Amniotic stem cell (primary cell): Measurements from ENCODE around the gene ASIC3.

ENCODE experiments used
- DNase-seq: peaks from one replicate; lab custom pipeline; 2025; lab: John Stamatoyannopoulos, UW

ASIC3 gene

DNA sequence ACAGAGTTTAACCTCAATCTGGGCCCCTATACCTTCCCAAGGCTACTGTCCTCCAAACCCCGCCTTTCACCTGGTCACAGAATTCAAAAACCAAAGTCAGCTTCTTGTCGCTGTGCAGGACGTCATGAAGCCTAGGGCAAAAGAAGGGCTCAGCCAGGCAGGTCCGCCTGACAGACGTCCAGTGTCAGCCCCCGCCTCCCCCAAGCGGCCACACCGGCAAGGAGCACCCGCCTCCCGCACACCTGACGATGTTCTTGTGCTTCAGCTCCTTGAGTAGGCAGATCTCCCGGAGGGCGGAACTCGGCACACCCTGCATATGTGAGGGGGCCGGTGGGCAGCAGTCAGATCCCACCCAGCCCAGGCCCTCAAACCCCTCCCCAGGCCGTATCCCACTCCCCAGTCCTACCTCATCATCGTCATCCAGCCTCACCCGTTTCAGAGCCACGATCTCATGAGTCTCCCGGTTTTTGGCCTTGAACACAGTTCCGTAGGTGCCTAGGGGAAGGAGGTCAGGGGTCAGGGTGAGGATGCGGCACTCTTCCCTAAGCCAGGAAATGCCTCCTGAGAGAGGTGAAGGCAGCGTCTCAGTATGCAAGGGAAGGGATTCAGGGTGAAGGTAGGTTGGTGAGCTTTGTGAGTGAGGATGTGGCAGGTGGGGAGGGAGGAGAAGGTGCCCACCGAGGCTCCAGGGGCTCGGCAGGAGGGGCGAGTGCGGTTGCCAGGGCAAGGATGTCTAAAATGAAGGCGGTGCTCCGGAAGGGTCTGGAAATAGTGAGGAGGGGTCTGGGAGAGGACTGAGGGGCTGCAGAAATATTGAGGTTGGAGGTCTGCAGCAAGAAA lies 8.6 kb downstream of the ASIC3 start:
- DNase-seq: no peak

DNA sequence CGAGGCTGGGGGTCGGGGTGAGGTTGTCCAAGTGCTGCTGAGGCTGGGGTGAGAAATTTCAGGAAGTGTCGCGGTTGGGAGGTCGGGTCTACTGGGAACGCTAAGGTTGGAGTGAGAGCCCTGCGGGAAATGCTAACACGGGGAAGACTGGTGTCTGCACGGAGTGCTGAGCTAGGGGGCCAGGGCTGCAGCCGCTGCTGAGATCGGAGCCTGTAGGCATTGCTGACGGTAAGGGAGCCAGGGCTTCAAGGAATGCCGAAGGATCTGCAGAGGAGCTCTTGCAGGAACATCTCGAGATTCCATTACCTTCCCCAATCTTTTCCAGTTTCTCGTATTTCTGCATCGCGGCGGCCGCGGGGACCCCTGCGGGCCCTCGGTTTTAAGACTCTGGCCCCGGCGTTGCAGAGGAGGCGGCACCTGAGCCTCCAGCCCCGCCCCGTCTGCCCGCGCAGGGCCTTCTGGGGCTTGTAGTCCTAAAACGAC lies 9.2 kb downstream of the ASIC3 start, which contains the start of gene CDK5:
CDK5 (minus strand) TSS at position 392 of the 483 bp plus-strand sequence; CDS start at position 343, 49 bp downstream.
- no peak for DNase-seq

DNA sequence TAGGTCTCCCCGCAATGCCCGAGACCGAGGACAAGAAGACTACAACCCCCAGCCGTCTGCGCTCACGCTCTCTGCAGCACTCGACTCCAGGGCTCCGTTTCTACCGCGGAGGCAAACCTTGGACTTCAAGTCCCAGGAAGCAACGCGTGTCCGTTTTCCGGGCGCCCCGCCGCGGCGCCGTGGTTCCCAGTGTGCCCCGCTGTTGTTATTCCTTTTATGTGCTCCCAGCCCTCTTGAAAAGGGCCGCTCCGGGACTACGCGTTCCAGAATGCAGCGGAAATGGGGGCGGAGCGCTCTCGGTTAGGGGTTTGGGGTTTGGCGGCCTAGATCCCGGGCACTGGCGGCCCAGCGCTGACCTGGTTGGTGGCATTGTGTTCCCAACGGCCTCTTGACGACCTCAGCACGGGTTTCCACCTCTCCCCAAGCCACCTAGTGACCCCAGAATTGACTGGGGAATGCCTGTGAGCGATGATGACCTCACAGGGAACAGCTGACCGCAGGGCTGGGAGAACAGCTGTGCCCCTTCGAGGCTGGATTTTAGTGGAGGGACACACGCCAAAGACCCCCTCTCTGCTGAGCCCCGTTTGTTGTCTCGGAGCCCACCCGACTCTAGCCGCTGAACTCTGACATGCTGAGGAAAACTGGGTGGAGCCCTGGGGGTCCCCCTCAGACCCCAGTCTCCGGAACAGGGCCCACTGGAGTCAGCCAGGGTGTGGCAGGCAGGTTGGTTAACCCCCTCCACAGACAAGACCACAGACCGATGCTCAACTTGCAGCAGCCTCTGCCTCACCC lies 9.9 kb downstream of the ASIC3 start:
- peak; percentile 99 for DNase-seq

GRCh38 chr7:151058781-151059366 lies 10.5 kb downstream of the ASIC3 start:
- no peak for DNase-seq

DNA sequence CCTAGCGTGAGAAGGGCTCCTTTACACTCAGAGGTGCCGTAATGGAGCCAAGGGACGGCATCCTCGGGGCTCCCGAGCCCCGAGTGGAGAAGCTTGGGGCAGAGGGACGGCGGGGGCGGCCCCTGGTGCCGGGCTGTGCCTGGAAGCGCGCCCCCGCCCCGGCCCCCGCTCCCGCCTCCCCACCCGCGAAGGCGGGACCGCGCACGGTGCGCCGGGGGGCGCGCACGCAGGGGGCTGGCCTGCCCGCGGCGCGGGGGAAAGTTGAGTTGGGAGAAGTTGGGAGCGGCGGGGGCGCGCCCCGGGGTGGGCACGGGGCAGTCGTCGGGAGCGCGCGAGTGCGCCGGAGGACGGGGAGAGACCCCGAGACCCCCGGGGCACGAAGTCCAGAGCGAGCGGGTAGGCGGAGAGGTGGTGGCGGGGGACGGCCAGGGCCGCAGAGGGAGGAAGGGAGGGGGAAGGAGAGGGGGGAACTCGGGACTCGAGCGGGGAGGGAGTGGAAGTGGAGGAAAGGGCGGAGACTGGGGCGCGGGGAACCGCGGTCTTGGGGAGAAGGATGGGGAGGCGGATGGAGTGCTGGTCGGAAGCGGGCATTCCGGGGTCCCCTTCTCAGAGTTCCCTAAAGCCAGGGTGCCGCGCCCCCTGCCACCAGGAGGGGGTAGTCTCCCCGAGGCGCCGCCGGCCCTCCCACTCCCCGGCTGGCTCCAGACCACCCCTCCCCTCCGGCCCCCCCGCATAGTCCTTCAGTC lies 11.2 kb downstream of the ASIC3 start, which contains the start of gene SLC4A2:
SLC4A2 (plus strand) TSS at position 223 of the 746 bp plus-strand sequence. CDS start 2,399 bp downstream, outside the sequence.
- DNase-seq: peak; percentile 51

DNA sequence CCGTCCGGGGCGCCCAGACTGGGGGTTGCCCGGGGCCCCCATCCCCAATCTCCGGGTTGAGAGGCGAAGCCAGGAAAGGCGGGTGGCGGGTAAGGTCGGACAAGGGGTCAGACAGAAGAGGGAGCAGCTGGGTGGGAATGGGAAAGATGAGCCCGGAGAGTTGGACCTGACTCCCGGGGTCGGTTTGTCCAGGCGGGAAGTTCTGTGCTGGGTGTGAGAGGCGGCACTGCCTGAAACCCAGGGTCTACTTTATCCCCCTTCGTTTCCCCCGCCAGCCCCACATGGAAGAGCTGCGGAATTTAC lies 11.7 kb downstream of the ASIC3 start:
- no peak for DNase-seq

- no peak for DNase-seq
Observed at GRCh38 chr7:151060416-151061212, 12.3 kb downstream of the ASIC3 start.

DNA sequence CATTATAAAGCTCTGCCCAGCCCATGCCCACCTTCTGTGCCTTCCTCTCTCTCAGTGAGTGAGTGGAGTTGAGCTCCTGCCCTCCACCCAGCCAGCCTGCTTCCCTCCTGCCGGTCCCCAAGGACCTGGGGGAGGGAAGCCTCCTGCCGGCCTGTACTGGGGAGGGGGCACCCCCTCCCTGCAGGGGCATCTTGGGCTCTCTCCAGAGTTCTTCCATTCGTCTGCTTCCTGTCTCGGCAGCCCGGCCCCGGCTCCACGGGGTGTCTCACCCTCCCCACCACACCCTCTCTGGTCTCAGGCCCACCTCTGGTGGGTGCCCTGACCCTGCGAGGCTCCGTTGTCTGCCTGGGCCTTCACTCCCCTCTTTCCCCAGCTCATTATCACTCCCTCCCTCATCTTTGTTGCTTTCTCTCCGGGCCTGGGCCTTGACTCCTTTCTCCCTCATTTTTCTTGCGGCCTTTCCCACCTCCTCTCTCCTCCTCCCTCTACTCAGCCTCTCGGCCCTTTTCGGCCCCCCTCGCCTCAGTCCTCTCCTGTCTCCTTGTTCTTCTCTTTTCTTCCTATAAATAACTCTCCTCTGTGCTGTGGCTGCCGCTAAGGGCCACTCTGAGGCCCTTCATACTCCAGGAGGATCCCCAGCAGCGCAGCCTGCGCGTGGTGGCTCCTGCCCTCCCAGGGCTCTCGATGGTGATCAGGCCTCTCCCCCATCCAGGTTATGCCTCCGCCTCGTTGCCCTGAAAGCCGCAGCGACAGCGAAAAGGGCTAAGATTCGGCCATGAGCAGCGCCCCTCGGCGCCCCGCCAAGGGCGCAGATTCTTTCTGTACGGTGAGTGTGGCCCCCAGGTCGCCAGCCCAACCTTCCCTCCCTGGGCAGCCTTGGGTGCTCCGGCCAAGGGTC lies 13.1 kb downstream of the ASIC3 start:
- DNase-seq: no peak

- no peak for DNase-seq
Observed at GRCh38 chr7:151062111-151062398, 13.7 kb downstream of the ASIC3 start.

DNA sequence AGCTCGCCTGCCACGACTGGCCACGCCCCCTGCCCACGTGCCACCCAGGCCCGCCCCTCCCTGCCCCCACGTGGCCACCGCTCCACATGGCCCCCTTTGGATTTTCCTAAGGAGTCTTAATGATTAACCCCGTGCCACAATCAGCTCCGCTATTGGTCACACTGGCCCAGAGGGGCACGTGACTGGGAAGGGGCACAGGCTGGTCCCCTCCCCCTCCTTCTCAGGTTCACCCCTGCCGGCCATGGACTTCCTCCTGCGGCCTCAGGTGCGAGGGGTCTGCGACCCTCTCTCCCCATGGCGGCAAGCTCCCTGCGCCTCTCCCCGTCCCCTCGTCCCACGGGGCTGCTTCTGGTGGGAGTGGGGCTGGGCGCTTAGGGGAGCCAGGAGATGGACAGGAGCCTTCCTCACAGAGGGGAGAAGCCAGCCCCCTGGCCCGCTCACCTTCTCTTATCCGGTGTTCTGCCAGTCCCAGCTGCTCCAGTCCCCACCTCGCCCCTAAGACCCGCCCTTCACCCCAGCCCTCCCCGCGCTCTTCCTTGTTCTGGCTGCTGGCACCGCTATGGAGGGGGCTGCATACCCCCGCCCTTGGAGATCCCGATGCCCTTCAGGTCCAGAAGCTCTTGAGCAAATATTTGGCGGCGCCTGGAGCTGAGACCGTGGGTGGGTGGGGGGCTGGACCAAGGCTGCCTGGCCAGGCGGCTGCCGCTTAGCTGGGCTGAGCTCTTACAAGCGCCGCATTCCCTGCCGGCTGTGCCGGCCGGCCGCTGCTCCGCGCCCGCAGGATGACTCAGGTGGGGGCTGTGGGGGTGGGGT lies 14.3 kb downstream of the ASIC3 start:
- DNase-seq: no peak

DNA sequence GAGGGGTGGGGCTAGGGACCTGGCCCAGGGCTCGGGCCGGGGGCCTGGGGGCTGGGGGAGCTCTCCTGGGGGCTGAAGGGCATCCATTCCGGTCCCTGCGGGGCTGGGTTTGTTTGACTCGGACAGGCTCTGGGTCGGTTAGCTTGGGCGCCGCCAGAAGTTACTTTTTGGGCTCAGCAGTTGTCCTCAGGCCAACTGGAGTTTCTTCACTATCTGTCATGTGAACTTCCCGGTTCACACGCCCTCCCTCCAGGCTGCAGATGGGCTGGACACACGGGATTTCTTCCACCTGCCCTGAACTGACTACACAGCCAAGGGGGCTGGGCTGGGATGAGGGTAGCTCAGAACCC lies 14.9 kb downstream of the ASIC3 start:
- no peak for DNase-seq

DNA sequence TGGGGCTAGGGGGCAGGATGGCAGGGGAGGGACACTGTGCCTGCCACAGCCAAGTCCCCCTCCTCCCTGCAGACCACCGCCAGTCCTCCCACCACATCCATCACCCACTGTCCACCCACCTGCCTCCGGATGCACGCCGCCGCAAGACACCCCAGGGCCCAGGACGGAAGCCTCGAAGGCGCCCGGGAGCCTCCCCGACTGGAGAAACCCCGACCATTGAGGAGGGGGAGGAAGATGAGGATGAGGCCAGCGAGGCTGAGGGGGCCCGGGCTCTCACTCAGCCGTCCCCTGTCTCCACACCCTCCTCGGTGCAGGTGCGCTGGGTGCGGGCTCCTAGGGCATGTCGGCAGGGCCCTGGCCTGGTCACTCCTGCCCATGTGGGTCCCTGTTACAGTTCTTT lies 16.1 kb downstream of the ASIC3 start:
- no peak for DNase-seq

- no peak for DNase-seq
Observed at GRCh38 chr7:151064993-151065392, 16.7 kb downstream of the ASIC3 start.

GRCh38 chr7:151065516-151065915 lies 17.2 kb downstream of the ASIC3 start:
- no peak for DNase-seq

GRCh38 chr7:151066273-151066974 lies 18.1 kb downstream of the ASIC3 start:
- DNase-seq: no peak

DNA sequence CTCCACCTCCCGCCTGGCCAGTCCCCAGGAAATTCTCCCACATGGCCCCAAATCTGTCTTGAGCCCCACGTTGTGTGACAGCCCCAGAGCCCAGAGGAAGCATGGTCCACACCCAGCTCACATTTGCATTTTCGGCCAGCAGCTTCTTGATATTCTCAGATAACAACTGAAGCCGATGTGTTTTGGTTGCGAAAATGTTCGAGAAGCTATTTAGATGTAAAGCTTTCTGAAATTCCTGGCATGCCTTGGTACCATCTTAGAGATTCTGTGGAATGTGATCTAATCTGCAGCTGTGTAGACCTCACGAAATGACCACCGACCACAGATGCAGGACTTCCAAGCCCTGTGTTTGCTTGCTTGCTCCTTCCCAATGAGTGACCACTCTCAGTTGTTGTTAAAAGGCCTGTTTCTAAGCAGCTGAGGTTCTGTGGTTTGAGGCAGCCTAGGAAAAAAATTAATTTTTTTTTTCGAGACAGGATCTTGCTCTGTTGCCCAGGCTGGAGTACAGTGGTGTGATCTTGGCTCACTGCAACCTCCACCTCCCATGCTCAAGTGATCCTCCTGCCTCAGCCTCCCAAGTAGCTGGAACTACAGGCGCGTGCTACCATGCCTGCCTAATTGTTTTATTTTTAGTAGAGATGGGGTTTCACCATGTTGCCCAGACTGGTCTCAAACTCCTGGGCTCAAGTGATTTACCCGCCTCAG lies 19.9 kb downstream of the ASIC3 start:
- DNase-seq: no peak

DNA sequence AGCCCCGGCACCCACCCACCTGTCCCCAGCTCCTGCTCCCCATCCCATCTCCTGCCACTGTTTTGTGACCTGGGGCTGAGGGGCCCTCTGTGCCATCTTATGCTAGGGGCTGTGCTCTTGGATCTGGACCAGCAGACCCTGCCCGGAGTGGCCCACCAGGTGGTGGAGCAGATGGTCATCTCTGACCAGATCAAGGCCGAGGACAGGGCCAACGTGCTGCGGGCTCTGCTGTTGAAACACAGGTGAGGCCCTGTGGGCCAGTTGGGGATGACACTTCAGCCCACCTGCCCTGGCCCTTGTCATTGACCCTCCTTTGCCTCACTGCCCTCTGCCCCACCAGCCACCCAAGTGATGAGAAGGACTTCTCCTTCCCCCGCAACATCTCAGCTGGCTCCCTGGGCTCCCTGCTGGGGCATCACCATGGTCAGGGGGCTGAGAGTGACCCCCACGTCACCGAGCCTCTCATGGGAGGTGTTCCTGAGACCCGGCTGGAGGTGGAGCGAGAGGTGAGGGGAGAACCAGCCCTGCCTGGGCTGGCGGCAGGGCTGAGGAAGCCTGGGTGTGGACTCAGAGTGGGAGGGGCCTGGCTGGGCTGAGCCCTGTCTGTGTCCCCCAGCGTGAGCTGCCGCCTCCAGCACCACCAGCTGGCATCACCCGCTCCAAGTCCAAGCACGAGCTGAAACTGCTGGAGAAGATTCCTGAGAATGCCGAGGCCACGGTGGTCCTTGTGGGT lies 21.7 kb downstream of the ASIC3 start:
- no peak for DNase-seq

DNA sequence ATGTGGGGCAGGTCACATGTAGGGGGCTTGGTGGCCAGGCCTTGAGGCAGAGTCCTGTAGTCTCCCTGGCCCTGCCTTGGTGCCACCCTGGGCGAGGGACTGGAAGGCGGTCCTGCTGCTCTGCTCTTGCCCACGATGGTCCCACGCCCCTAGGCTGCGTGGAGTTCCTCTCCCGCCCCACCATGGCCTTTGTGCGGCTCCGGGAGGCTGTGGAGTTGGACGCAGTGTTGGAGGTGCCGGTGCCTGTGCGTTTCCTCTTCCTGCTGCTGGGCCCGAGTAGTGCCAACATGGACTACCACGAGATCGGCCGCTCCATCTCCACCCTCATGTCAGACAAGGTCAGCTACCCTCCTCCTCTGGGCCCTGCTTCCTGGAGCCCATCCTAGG lies 22.2 kb downstream of the ASIC3 start:
- no peak for DNase-seq
